ENCODE data around the gene EIPR1. TPM values are rescaled to one million over a fixed set of nuclear protein-coding genes. Genes with fewer than 3 reads are reported as not detected.

Gene EIPR1
- total and polyA plus RNA-seq, 2 of the 13 experiments (the other 11 are each of a cell fraction or from before 2014, with no cell fraction given): 70.0 to 96.3 TPM

DNA sequence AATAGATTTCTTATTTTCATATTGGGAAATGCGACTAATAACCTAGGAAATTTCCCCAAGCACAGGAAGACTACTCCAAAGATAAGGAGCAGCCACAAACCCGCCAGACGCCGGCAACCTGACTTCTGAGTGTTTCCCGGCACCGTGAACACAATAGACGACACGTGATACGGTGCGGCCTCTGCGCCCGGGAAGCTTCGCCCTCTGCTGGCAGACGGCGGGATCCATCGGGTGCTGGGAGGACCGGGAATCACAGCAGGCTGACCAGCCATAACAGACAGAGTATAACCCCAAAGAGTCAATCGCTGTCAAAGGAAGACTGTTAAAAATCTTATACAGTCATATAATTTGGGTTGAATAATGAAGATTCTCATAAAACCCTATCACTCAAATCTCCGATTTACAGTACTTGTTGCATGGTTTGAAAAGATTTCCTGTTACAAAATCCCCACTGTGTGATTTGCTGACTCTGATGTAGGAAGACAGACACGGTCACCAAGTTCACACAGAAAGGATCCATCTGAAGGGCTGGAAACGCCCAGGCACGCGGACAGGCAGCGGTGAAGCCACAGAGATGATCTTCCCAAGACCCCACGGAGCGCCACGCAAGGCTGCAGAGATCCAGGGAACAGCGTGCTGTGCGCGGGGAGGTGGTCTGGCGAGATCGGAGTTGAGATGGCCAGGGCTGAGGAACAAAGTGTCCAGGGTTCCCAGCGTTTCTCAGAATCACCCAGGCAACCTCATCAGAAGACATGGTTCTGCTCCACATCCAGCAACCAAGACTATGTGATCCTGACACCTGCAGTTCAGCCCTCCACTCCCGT lies 73.8 kb downstream of the EIPR1 start (continued):
- TF ChIP-seq SMAD1 (CRISPR knock-in tag; IDR thresholded peaks at IDR 0.05; ENCODE audit: borderline replicate concordance, low read depth): 0 out of 2 replicates have a peak, but pooled peaks have one; percentile 42
- TF ChIP-seq ZNF367 (CRISPR knock-in tag; IDR thresholded peaks at IDR 0.05; ENCODE audit: borderline replicate concordance): no peak
- TF ChIP-seq RFXAP (CRISPR knock-in tag; IDR thresholded peaks at IDR 0.05; ENCODE audit: borderline replicate concordance): no peak
- TF ChIP-seq TP53 (CRISPR knock-in tag; conservative IDR thresholded peaks at IDR 0.05): no peak
- TF ChIP-seq ZNF350 (CRISPR knock-in tag; IDR thresholded peaks at IDR 0.05; ENCODE audit: borderline replicate concordance, low read depth): no peak
- TF ChIP-seq, protein P1, sequence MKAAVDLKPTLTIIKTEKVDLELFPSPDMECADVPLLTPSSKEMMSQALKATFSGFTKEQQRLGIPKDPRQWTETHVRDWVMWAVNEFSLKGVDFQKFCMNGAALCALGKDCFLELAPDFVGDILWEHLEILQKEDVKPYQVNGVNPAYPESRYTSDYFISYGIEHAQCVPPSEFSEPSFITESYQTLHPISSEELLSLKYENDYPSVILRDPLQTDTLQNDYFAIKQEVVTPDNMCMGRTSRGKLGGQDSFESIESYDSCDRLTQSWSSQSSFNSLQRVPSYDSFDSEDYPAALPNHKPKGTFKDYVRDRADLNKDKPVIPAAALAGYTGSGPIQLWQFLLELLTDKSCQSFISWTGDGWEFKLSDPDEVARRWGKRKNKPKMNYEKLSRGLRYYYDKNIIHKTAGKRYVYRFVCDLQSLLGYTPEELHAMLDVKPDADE (CRISPR knock-in tag; IDR thresholded peaks at IDR 0.05): no peak
- no peak for TF ChIP-seq RBM22 (optimal IDR thresholded peaks at IDR 0.05; ENCODE audit: low read length)
- no peak for TF ChIP-seq ZNF432 (CRISPR knock-in tag; IDR thresholded peaks at IDR 0.05; ENCODE audit: borderline replicate concordance)
- TF ChIP-seq, protein P2, sequence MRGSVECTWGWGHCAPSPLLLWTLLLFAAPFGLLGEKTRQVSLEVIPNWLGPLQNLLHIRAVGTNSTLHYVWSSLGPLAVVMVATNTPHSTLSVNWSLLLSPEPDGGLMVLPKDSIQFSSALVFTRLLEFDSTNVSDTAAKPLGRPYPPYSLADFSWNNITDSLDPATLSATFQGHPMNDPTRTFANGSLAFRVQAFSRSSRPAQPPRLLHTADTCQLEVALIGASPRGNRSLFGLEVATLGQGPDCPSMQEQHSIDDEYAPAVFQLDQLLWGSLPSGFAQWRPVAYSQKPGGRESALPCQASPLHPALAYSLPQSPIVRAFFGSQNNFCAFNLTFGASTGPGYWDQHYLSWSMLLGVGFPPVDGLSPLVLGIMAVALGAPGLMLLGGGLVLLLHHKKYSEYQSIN (CRISPR knock-in tag; IDR thresholded peaks at IDR 0.05; ENCODE audit: borderline replicate concordance): no peak
- TF ChIP-seq, protein P3, sequence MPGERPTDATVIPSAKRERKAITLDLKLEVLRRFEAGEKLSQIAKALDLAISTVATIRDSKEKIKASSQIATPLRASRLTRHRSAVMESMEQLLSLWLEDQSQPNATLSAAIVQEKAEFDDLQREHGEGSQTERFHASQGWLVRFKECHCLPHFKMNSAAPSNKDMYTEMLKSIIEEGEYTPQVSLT (CRISPR knock-in tag; IDR thresholded peaks at IDR 0.05; ENCODE audit: borderline replicate concordance, low read depth): no peak
- TF ChIP-seq BRD4 (CRISPR knock-in tag; IDR thresholded peaks at IDR 0.05): no peak
- no peak for TF ChIP-seq ZNF10 (CRISPR knock-in tag; IDR thresholded peaks at IDR 0.05; ENCODE audit: borderline replicate concordance, low read depth)
- TF ChIP-seq, protein P4, sequence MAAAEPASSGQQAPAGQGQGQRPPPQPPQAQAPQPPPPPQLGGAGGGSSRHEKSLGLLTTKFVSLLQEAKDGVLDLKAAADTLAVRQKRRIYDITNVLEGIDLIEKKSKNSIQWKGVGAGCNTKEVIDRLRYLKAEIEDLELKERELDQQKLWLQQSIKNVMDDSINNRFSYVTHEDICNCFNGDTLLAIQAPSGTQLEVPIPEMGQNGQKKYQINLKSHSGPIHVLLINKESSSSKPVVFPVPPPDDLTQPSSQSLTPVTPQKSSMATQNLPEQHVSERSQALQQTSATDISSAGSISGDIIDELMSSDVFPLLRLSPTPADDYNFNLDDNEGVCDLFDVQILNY (CRISPR knock-in tag; conservative IDR thresholded peaks at IDR 0.05): peak; percentile 79
- no peak for TF ChIP-seq ZSCAN22 (CRISPR knock-in tag; IDR thresholded peaks at IDR 0.05)
- TF ChIP-seq ONECUT2 (CRISPR knock-in tag; IDR thresholded peaks at IDR 0.05): no peak
- TF ChIP-seq ZFP90 (CRISPR knock-in tag; IDR thresholded peaks at IDR 0.05; ENCODE audit: borderline replicate concordance): no peak
- TF ChIP-seq ATRX (CRISPR knock-in tag; IDR thresholded peaks at IDR 0.05; ENCODE audit: borderline replicate concordance): no peak
- 0 out of 2 replicates have a peak, but pooled peaks have one; percentile 24 for TF ChIP-seq SPEN (CRISPR knock-in tag; IDR thresholded peaks at IDR 0.05; ENCODE audit: low read depth)
- 0 out of 2 replicates have a peak, but pooled peaks have one; percentile 56 for TF ChIP-seq ZNF124 (CRISPR knock-in tag; IDR thresholded peaks at IDR 0.05)
- TF ChIP-seq, protein P5, sequence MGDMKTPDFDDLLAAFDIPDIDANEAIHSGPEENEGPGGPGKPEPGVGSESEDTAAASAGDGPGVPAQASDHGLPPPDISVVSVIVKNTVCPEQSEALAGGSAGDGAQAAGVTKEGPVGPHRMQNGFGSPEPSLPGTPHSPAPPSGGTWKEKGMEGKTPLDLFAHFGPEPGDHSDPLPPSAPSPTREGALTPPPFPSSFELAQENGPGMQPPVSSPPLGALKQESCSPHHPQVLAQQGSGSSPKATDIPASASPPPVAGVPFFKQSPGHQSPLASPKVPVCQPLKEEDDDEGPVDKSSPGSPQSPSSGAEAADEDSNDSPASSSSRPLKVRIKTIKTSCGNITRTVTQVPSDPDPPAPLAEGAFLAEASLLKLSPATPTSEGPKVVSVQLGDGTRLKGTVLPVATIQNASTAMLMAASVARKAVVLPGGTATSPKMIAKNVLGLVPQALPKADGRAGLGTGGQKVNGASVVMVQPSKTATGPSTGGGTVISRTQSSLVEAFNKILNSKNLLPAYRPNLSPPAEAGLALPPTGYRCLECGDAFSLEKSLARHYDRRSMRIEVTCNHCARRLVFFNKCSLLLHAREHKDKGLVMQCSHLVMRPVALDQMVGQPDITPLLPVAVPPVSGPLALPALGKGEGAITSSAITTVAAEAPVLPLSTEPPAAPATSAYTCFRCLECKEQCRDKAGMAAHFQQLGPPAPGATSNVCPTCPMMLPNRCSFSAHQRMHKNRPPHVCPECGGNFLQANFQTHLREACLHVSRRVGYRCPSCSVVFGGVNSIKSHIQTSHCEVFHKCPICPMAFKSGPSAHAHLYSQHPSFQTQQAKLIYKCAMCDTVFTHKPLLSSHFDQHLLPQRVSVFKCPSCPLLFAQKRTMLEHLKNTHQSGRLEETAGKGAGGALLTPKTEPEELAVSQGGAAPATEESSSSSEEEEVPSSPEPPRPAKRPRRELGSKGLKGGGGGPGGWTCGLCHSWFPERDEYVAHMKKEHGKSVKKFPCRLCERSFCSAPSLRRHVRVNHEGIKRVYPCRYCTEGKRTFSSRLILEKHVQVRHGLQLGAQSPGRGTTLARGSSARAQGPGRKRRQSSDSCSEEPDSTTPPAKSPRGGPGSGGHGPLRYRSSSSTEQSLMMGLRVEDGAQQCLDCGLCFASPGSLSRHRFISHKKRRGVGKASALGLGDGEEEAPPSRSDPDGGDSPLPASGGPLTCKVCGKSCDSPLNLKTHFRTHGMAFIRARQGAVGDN (CRISPR knock-in tag; IDR thresholded peaks at IDR 0.05): peak; percentile 79

Data from HepG2 (cell line).